T-cell (primary cell): ENCODE measurements around the gene ZNF236. TPM values are rescaled to one million over a fixed set of nuclear protein-coding genes. Genes with fewer than 3 reads are reported as not detected.

Experiments
- ATAC-seq, 4 experiments: fragments of 200-7000 bp in 3 of 4; fragments of 150-1000 bp in 1 of 4; cut with Tn5 transposase; replicated peaks in 1 of 4; 1 replicate in 3 of 4; 2 replicates in 1 of 4; pipeline ENCODE4 v1.10.0; 2021; ENCODE audit warnings: moderate library complexity in 3 of 4, mild to moderate bottlenecking in 2 of 4, moderate number of reproducible peaks in 1 of 4
- CTCF ChIA-PET, 2 donors: fragments of 300-600 bp; sonication (Branson Sonifier 250); formaldehyde crosslinking; loops; one replicate each; lab custom pipeline; 2022; ENCODE audit warnings: antibody characterized with exemption in 2 of 2; lab: Charles Lee
- POLR2A ChIA-PET, 2 donors: fragments of 300-600 bp; sonication (Branson Sonifier 250); formaldehyde crosslinking; loops; one replicate each; lab custom pipeline; 2022; ENCODE audit warnings: antibody characterized with exemption in 2 of 2; lab: Charles Lee
- DNase-seq, 35 experiments: peaks; one replicate each; pipeline versions ENCODE4 v3.0.0 to v3.0.0-alpha.2; 2013 to 2023
- H3K27ac ChIP-seq: one replicate; pipeline ENCODE4 v1.5.1; 2013; ENCODE audit warnings: low read length
- H3K27me3 ChIP-seq, 2 experiments: replicated peaks in 1 of 2; 1 replicate in 1 of 2; 2 replicates in 1 of 2; pipeline versions ENCODE4 v1.6.1 to v1.7.0; 2013; ENCODE audit warnings: low read length in 1 of 2, mixed read lengths in 1 of 2; ENCODE audit not compliant: control insufficient read depth in 2 of 2, insufficient read depth in 2 of 2; ENCODE audit errors: extremely low read depth in 1 of 2
- H3K36me3 ChIP-seq, 2 donors: 1 replicate in 1 of 2; 2 replicates in 1 of 2; pipeline versions ENCODE4 v1.6.1 to v1.7.0; 2013; ENCODE audit warnings: low read length in 1 of 2; ENCODE audit not compliant: control insufficient read depth in 2 of 2, insufficient read depth in 1 of 2; ENCODE audit errors: extremely low read depth in 1 of 2
- H3K4me1 ChIP-seq, 2 experiments: 1 replicate in 1 of 2; 2 replicates in 1 of 2; pipeline versions ENCODE4 v1.6.1 to v1.7.0; 2013; ENCODE audit warnings: low read length in 2 of 2, mixed read lengths in 1 of 2; ENCODE audit not compliant: insufficient read depth in 2 of 2, control insufficient read depth in 1 of 2; ENCODE audit errors: extremely low read depth in 1 of 2
- H3K4me3 ChIP-seq, 2 donors: 1 replicate in 1 of 2; 2 replicates in 1 of 2; pipeline versions ENCODE4 v1.5.1 to v1.7.0; 2013; ENCODE audit warnings: mild to moderate bottlenecking in 2 of 2, low read length in 1 of 2, moderate library complexity in 1 of 2; ENCODE audit not compliant: control insufficient read depth in 1 of 2; ENCODE audit errors: extremely low read depth in 1 of 2
- H3K9me3 ChIP-seq: 2 replicates; pipeline ENCODE4 v1.7.0; 2013
- H3K27ac Mint-ChIP-seq, 2 donors: one replicate each; pipeline ENCODE4 v1.8.0; 2020 to 2021; ENCODE audit warnings: mild to moderate bottlenecking in 2 of 2, mixed read lengths in 2 of 2
- H3K27me3 Mint-ChIP-seq, 2 donors: one replicate each; pipeline ENCODE4 v1.8.0; 2021 to 2022; ENCODE audit warnings: mixed read lengths in 2 of 2
- H3K36me3 Mint-ChIP-seq: one replicate; pipeline ENCODE4 v1.8.0; 2021; ENCODE audit warnings: mixed read lengths
- H3K4me1 Mint-ChIP-seq, 3 donors: one replicate each; pipeline ENCODE4 v1.8.0; 2020 to 2022; ENCODE audit warnings: mixed read lengths in 3 of 3, mild to moderate bottlenecking in 1 of 3
- H3K4me3 Mint-ChIP-seq, 3 donors: one replicate each; pipeline ENCODE4 v1.8.0; 2020 to 2022; ENCODE audit warnings: mild to moderate bottlenecking in 3 of 3, mixed read lengths in 3 of 3, moderate library complexity in 3 of 3
- H3K9me3 Mint-ChIP-seq, 3 donors: one replicate each; pipeline ENCODE4 v1.8.0; 2020 to 2022; ENCODE audit warnings: mixed read lengths in 3 of 3
- WGBS: methylation state at CpG from one replicate; pipeline ENCODE4 v1.1.5; 2013; ENCODE audit warnings: missing lambda C conversion rate; ENCODE audit not compliant: insufficient coverage; 5-methylcytosine and 5-hydroxymethylcytosine counted together
- total RNA-seq, 35 experiments: library from RNA in 6 of 35; stranded (reverse) in 6 of 35; fragments of 120-200 nt in 1 of 35; gene quantifications; one replicate each; pipeline versions ENCODE4 v1.2.1 to v1.2.4 and lab custom pipeline; 2013 to 2026

The ZNF236 gene
- total RNA-seq, 5 donors from 2014 or later (not counting 1 experiment from before 2014, with no cell fraction given): 24.6 to 33.3 (median 28.4) TPM

DNA sequence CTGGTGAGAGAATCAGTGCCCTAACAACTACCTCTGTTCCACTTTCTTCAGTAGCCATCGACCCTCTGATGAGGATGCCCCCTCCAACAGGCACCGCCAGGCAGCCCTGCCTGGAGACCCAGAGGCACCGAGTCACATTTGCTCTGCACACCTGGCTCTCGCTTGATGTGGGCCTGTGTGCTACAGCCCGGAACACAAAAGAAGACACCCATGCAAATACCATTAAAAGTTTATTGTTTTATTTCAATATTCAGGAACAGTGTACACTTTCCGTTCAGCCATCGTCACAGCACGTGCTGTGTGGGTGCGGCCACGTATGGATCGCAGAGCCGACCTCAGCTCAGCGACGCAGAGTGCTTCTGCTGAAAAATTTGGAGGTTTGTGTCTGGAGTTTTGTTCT is 156.3 kb downstream of the ZNF236 start:
- H3K36me3 ChIP-seq: peaks cover 0 to 5% of the 10 kb centered on the region in 2 donors
- Mint-ChIP-seq H3K4me3 (no peak overlapping the region), H3K36me3 (peaks cover 10% of the 10 kb centered on the region), H3K27ac (no peak overlapping the region), H3K9me3 (no peaks in the 10 kb centered on the region), H3K4me1 (peaks cover 8 to 10% (median 8%) of the 10 kb centered on the region in 3 donors), H3K27me3 (no peaks in the 10 kb centered on the region)
- CTCF ChIA-PET: no interaction called here
- no peak overlapping the region for H3K4me3 ChIP-seq
- no peak overlapping the region for H3K27ac ChIP-seq
- peaks cover 2 to 8% of the 10 kb centered on the region in 2 experiments for H3K4me1 ChIP-seq
- DNase-seq: no peak
- no peak for ATAC-seq
- POLR2A ChIA-PET: no interaction called here
- H3K9me3 ChIP-seq: no peaks in the 10 kb centered on the region
- WGBS: 92% methylated on average over 10 of the region's 14 CpGs
- no peaks in the 10 kb centered on the region for H3K27me3 ChIP-seq

DNA sequence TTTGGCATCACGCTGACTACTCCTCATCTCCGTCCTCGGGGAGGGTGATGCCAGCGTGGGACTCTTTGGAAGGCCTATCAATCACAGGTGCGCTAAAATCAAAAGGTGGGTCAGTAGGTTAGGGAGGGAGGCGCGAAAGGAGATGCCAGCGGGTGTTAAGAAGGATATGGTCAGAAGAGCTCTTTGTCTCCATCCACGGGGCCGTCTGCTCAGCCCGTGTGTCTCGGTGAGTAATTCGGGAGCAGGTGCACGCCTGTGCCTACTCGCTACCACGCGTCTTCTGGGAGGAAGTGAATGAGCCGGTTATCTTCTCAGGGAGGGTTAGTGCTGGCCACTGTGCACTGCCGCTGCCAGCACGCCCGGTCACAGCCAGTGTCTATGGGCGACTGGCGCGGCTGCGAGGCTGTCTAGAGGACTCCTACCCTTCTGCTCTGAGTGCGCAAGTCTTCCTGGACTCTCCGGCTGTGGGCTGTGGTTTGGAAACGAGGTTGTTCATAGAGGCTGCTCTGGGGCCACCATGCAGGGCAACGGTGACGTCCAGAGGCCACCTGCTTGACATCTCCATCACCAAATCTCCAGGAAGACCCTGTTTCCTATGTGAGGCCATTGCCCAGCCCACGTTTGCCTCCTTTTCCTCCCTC is 156.9 kb downstream of the ZNF236 start:
- WGBS: 91% methylated on average over 23 of the region's 31 CpGs
- ATAC-seq (no peak), DNase-seq (no peak)
- peaks cover 8 to 11% (median 8%) of the 10 kb centered on the region in 3 donors for H3K4me1 Mint-ChIP-seq
- no peaks in the 10 kb centered on the region for H3K9me3 ChIP-seq
- H3K4me1 ChIP-seq: peaks cover 2 to 11% of the 10 kb centered on the region in 2 experiments
- no peaks in the 10 kb centered on the region for H3K9me3 Mint-ChIP-seq
- CTCF ChIA-PET: no interaction called here
- H3K27me3 ChIP-seq: no peaks in the 10 kb centered on the region
- H3K27ac Mint-ChIP-seq: no peak overlapping the region
- no peaks in the 10 kb centered on the region for H3K27me3 Mint-ChIP-seq
- H3K36me3 ChIP-seq: no peaks in the 10 kb centered on the region
- POLR2A ChIA-PET: no interaction called here
- H3K36me3 Mint-ChIP-seq: peaks cover 9% of the 10 kb centered on the region
- no peak overlapping the region for H3K4me3 Mint-ChIP-seq
- H3K27ac ChIP-seq: no peak overlapping the region
- H3K4me3 ChIP-seq: no peak overlapping the region

DNA sequence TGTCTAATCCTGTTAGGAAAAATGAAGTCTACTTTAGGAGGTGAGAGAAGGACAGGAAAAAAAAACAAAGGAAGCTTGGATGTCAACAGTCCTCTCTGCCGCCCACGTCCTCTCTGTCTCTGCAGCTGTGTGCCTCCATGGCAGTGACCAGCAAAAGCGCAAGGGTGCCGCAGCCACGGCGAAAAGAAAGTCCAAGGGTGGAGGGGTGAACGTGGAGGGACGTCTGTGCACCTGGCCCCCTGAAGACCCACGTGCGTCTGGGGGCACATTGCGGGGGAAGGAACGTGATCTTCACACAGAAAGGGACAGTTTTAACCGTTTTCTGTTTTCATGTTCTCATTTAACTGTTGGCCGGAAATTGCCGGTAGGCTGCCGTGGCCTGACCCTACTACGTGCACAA is 157.5 kb downstream of the ZNF236 start:
- POLR2A ChIA-PET: interaction anchor here in 1 of 2 donors (0.6 kb wide), 1 partner anchor 93 kb away, joined by 4 read pairs; no protein-coding TSS in a partner anchor
- CTCF ChIA-PET: interaction anchor here in 1 of 2 donors (0.6 kb wide), 1 partner anchor 749 kb away, joined by 3 read pairs; no protein-coding TSS in a partner anchor
- H3K4me3 Mint-ChIP-seq: no peak overlapping the region
- no peak overlapping the region for H3K4me3 ChIP-seq
- no peaks in the 10 kb centered on the region for H3K36me3 ChIP-seq
- WGBS: 93% methylated on average over 16 of the region's 17 CpGs
- H3K27ac ChIP-seq: no peak overlapping the region
- H3K4me1 ChIP-seq: peaks cover 2 to 11% of the 10 kb centered on the region in 2 experiments
- no peaks in the 10 kb centered on the region for H3K27me3 Mint-ChIP-seq
- no peaks in the 10 kb centered on the region for H3K9me3 Mint-ChIP-seq
- H3K4me1 Mint-ChIP-seq: peaks cover 8 to 11% (median 8%) of the 10 kb centered on the region in 3 donors
- no peaks in the 10 kb centered on the region for H3K9me3 ChIP-seq
- no peak for ATAC-seq
- peaks cover 6% of the 10 kb centered on the region for H3K36me3 Mint-ChIP-seq
- no peak overlapping the region for H3K27ac Mint-ChIP-seq
- no peaks in the 10 kb centered on the region for H3K27me3 ChIP-seq
- no peak for DNase-seq

DNA sequence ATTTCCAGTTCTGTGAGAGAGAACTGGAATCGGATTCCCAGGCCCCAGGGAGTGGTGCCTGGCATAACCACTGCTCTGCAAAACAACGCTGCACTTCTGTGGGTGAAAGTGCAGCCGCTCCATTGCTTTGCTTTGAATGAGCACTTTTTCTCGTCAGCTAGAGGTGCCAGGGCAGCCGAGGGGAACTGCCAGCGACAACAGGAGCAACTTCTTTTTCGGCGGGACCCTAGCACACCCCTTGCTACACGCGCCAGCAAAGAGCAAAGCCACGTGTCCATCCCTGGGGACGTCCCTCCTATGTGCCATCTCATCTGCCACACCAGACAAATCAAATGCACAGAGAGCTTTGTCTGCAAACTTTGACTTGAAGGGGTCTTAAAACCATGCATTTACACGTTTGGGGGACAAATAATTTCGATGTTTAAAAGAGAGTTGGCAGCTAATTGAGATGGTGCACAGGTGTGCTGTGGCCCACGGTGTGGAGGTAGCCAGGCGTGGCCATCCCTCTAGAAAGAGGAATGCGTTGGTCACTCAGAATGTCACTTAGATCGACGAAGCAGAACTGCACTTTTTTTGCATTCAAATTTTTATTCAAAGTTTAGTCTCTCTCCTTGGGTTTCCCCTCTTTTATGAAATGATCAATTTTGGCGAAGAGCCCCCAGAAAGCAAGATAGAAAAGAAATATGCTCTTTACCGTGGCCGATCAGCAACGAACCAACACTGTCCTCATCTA is 158.5 kb downstream of the ZNF236 start:
- Mint-ChIP-seq H3K4me3 (no peak overlapping the region), H3K9me3 (no peaks in the 10 kb centered on the region), H3K36me3 (peaks cover 6% of the 10 kb centered on the region), H3K27ac (no peak overlapping the region), H3K27me3 (no peaks in the 10 kb centered on the region), H3K4me1 (peaks cover 8 to 11% (median 8%) of the 10 kb centered on the region in 3 donors)
- peaks cover 2 to 11% of the 10 kb centered on the region in 2 experiments for H3K4me1 ChIP-seq
- CTCF ChIA-PET: interaction anchor here in 1 of 2 donors (0.6 kb wide), 2 partner anchors 179 to 749 kb away, joined by 3 to 7 read pairs; no protein-coding TSS in a partner anchor
- H3K27ac ChIP-seq: no peak overlapping the region
- no peaks in the 10 kb centered on the region for H3K9me3 ChIP-seq
- H3K27me3 ChIP-seq: no peaks in the 10 kb centered on the region
- 74% methylated on average over 17 of the region's 23 CpGs for WGBS
- DNase-seq: no peak
- no peak for ATAC-seq
- POLR2A ChIA-PET: no interaction called here
- H3K4me3 ChIP-seq: no peak overlapping the region
- no peaks in the 10 kb centered on the region for H3K36me3 ChIP-seq

DNA sequence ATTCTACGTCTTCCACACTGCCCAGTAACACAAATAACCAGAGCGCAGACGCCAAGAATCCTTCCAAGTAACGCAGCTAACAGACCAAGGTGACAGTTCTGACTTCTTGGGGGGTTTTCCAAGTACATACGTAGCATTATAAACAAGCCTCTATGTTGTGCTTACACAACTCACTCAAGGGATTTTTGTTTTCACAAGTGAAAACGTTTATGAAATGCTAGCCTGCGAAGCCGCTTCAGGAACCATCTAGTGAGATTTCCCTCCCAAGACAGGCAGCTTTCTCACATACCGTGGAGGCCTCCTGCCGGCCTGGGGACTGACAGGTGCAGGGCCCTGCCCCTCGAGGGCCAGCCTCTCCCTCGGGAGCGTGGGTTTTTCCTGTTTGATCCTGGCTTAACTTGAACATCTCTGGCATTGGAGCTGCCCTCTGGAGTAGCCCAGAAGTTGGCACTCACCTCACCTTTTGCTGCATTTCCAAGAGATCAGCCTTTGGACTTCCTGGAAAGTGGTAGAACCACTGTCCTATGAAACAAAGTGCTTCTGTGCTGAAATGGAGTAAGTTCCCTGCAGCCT is 159.1 kb downstream of the ZNF236 start:
- WGBS: 82% methylated on average over 11 of the region's 13 CpGs
- no peaks in the 10 kb centered on the region for H3K27me3 Mint-ChIP-seq
- DNase-seq (no peak), ATAC-seq (no peak)
- peaks cover 6% of the 10 kb centered on the region for H3K36me3 Mint-ChIP-seq
- no peaks in the 10 kb centered on the region for H3K27me3 ChIP-seq
- H3K4me3 Mint-ChIP-seq: no peak overlapping the region
- H3K36me3 ChIP-seq: no peaks in the 10 kb centered on the region
- H3K4me1 Mint-ChIP-seq: peaks cover 8 to 11% (median 8%) of the 10 kb centered on the region in 3 donors
- ChIA-PET POLR2A (no interaction called here), CTCF (interaction anchor here in 1 of 2 donors (0.6 kb wide), 1 partner anchor 179 kb away, joined by 7 read pairs; no protein-coding TSS in a partner anchor)
- no peaks in the 10 kb centered on the region for H3K9me3 Mint-ChIP-seq
- H3K27ac Mint-ChIP-seq: no peak overlapping the region
- H3K9me3 ChIP-seq: no peaks in the 10 kb centered on the region
- peaks cover 2 to 11% of the 10 kb centered on the region in 2 experiments for H3K4me1 ChIP-seq
- no peak overlapping the region for H3K4me3 ChIP-seq
- H3K27ac ChIP-seq: no peak overlapping the region

DNA sequence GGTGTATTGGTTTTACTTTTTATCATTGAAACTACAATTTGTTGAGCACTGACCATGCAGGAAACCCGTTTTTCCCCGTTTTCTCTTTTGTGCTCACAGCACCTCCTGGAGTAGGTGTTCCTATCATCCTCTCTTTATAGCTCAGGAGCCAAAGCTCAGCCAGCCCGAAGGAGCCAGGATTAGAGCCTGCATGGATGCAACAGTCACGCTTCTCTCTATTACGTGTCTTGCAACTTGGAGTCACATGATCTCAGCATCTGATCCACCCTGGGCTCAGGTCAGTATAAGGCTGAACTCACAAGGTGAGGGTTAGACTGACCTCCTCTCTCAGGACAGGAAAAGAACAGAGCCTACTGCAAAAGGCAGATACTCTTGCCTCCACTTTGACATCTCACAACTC is 159.7 kb downstream of the ZNF236 start:
- H3K27ac Mint-ChIP-seq: no peak overlapping the region

More for the DNA sequence above, 159.7 kb downstream of the ZNF236 start:
- DNase-seq: no peak
- Histone ChIP-seq H3K9me3 (no peaks in the 10 kb centered on the region), H3K4me1 (peaks cover 2 to 11% of the 10 kb centered on the region in 2 experiments), H3K27ac (no peak overlapping the region), H3K36me3 (no peaks in the 10 kb centered on the region), H3K27me3 (no peaks in the 10 kb centered on the region), H3K4me3 (no peak overlapping the region)
- ChIA-PET POLR2A (no interaction called here), CTCF (interaction anchor here (1.3 to 3.4 kb wide), 5 partner anchors 18 to 180 kb away, joined by 4 to 19 read pairs (median 14); no protein-coding TSS in a partner anchor)
- Mint-ChIP-seq H3K9me3 (no peaks in the 10 kb centered on the region), H3K4me1 (peaks cover 8 to 11% (median 8%) of the 10 kb centered on the region in 3 donors), H3K27me3 (no peaks in the 10 kb centered on the region), H3K4me3 (no peak overlapping the region), H3K36me3 (peaks cover 6% of the 10 kb centered on the region)
- WGBS: 96% methylated on average over 5 of the region's 5 CpGs
- no peak for ATAC-seq
